ENCODE measurements around the gene TMEM225B. TPM values are rescaled to one million over a fixed set of nuclear protein-coding genes. Genes with fewer than 3 reads are reported as not detected.

TMEM225B gene
- total RNA-seq, 4 donors from 2014 or later = 0.82 to 1.8 (median 0.89) TPM

DNA sequence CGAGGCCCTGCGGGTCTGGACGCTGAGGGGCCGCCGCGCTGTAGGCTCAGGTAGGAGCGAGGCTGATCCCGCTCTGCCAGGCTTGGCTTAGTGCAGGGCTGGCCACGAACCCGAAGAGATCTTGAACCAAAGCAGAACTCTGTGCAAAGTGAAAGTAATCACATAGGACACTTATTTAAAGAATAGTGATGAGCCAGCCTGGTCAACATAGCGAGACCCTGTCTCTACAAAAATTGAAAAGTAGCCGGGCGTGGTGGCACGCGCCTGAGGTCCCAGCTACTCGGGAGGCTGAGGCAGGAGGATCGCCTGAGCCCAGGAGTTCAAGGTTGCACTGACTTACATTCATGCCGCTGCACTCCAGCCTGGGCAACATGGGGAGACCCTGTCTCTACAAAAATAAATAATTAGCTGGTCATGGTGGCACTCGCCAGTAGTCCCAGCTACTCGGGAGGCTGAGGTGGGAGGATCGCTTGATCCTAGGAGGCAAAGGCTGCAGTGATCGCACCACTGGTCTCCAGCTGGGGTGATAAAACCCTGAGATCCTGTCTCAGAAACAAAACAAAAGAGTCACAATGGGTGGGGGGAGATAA lies 19.2 kb downstream of the TMEM225B start:
- TF ChIP-seq CTCF (IDR thresholded peaks at IDR 0.05) = no peak
- ATAC-seq (ENCODE audit: low FRiP score) = no peak
- no peak for DNase-seq (ENCODE audit: low spot score)

DNA sequence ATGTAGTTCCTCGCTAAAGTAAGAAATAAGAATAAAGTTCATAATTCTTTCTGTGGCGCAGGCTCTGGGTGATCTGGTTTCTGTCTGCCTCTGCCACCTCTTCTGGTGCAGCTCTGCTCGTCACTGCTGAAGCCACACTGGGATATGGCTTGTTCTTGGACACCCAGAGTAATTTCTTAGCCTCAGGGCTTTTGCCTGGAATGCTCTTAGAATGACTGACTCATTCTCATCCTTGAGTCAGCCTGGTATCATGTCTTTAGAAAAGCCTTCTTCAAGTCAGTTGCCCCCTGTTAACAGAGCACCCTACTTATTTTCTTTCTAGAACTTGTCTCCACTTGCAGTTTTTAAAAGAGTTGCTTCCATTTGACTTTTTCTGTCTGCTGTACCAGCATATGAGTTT lies 20.7 kb downstream of the TMEM225B start:
- ATAC-seq (ENCODE audit: low FRiP score) = no peak
- no peak for TF ChIP-seq CTCF (IDR thresholded peaks at IDR 0.05)

GRCh38 chr7:99619571-99620130 lies 21.6 kb downstream of the TMEM225B start:
- ATAC-seq (ENCODE audit: low FRiP score) (no peak), DNase-seq (ENCODE audit: low spot score) (no peak)
- no peak for TF ChIP-seq CTCF (IDR thresholded peaks at IDR 0.05)

More for the DNA sequence above, 20.7 kb downstream of the TMEM225B start:
- DNase-seq (ENCODE audit: low spot score) = no peak

DNA sequence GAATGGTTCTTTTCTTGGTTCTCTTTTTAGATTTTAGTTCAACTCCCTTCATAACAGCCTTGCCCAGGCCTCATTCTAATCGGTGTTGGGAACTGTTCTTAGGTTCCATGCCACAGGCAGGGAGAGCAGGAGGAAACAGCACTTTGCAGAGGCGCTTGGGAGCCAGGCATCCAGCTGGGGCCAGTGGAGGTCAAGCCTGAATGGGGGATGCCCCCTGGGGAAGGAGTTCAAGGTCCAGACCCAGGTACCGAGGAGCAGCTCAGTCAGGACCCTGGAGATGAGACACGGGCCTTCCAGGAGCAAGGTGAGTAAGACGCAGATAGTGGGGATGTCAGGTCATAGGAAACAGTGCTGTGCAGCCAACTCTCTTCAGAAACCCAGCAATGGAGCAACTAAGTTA lies 23.2 kb downstream of the TMEM225B start:
- ATAC-seq (ENCODE audit: low FRiP score) (no peak), DNase-seq (ENCODE audit: low spot score) (no peak)
- TF ChIP-seq CTCF (IDR thresholded peaks at IDR 0.05) = no peak

GRCh38 chr7:99622596-99622995 lies 24.5 kb downstream of the TMEM225B start:
- TF ChIP-seq CTCF (IDR thresholded peaks at IDR 0.05) = no peak
- ATAC-seq (ENCODE audit: low FRiP score) (no peak), DNase-seq (ENCODE audit: low spot score) (no peak)

DNA sequence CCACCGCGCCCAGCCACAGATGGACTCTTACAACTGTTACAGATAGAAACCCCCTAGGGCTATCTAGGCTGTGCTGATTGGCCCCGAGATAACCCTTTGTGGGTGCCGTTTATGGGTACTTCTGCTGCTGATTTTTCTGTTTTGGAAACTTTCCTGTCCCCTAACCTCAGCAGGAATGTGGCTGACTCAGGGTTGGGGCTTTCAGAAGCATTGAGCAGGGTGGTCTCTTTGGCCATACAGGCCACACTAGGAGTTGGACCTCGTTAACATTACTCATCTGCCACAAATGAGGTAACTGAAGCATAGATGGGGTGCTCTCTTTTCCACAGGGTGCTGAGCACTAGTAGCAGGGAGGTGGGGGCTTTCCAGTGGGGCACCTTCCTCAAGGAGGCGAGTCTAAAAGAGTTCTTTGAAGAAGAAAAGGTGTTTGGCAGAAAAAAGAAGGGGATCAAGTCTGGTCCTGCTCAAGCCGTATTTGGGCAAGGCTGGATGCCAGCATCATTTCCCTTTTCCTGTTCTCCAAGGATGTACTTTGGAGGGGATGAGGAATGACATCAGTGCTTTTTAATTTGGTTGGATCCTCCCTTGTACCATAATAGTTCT lies 25.1 kb downstream of the TMEM225B start:
- ATAC-seq (ENCODE audit: low FRiP score) (no peak), DNase-seq (ENCODE audit: low spot score) (no peak)
- no peak for TF ChIP-seq CTCF (IDR thresholded peaks at IDR 0.05)

Measured in omental fat pad (tissue), 4 donors.